ENCODE data around the gene RAB7B. TPM values are rescaled to one million over a fixed set of nuclear protein-coding genes. Genes with fewer than 3 reads are reported as not detected.

Gene RAB7B
- total and polyA plus RNA-seq, 9 of the 15 experiments (the other 6 are each of a cell fraction or from before 2014, with no cell fraction given), result 0.03 to 0.29 (median 0.07) TPM; not detected in 4

DNA sequence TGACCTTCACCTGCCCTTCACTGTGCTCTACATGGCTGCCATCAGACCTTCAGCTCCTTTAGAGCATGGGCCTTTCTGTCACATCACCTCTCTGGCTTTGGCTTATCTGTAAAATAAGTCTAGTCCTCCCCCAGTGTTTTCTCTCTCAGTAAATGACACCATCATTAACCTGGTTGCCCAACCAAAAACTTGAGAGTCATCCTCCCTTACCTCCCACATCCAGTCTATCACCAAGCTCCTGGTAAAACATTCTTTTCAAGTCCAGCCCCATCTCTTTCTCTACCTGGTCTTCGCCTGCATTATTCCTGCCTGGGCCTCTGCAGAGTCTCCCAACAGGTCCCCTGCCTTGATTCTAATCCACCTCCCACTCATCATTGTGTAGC, 73.0 kb downstream of the RAB7B start (continued):
- TF ChIP-seq, protein P1, sequence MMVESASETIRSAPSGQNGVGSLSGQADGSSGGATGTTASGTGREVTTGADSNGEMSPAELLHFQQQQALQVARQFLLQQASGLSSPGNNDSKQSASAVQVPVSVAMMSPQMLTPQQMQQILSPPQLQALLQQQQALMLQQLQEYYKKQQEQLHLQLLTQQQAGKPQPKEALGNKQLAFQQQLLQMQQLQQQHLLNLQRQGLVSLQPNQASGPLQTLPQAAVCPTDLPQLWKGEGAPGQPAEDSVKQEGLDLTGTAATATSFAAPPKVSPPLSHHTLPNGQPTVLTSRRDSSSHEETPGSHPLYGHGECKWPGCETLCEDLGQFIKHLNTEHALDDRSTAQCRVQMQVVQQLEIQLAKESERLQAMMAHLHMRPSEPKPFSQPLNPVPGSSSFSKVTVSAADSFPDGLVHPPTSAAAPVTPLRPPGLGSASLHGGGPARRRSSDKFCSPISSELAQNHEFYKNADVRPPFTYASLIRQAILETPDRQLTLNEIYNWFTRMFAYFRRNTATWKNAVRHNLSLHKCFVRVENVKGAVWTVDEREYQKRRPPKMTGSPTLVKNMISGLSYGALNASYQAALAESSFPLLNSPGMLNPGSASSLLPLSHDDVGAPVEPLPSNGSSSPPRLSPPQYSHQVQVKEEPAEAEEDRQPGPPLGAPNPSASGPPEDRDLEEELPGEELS (CRISPR knock-in tag; IDR thresholded peaks at IDR 0.05; ENCODE audit: borderline replicate concordance), result no peak
- TF ChIP-seq FOXJ2 (tag; IDR thresholded peaks at IDR 0.05), result no peak
- no peak for TF ChIP-seq CCNT2 (IDR thresholded peaks at IDR 0.05; ENCODE audit: borderline replicate concordance, extremely low read depth, insufficient read length, low read depth, low read length)
- no peak for TF ChIP-seq EP400 (IDR thresholded peaks at IDR 0.05)
- TF ChIP-seq MXI1 (IDR thresholded peaks at IDR 0.05; ENCODE audit: low read depth, low read length), result no peak
- no peak for TF ChIP-seq RBM39 (optimal IDR thresholded peaks at IDR 0.05; ENCODE audit: low read depth, low read length)
- no peak for TF ChIP-seq ZNF75A (CRISPR knock-in tag; IDR thresholded peaks at IDR 0.05)
- TF ChIP-seq CAMTA2 (CRISPR knock-in tag; conservative IDR thresholded peaks at IDR 0.05), result no peak
- TF ChIP-seq RUNX1 (IDR thresholded peaks at IDR 0.05; ENCODE audit: low read depth), result no peak
- no peak for TF ChIP-seq ZNF212 (CRISPR knock-in tag; IDR thresholded peaks at IDR 0.05)
- no peak for TF ChIP-seq HDAC2 (IDR thresholded peaks at IDR 0.05)
